ENCODE results near the gene AP3B1.

AP3B1 gene

GRCh38 chr5:77983482-77984199 lies 310.9 kb downstream of the AP3B1 start:
- in situ Hi-C loops (cut with MboI; ENCODE audit: low sequenced_read_pairs) = no loop called here

DNA sequence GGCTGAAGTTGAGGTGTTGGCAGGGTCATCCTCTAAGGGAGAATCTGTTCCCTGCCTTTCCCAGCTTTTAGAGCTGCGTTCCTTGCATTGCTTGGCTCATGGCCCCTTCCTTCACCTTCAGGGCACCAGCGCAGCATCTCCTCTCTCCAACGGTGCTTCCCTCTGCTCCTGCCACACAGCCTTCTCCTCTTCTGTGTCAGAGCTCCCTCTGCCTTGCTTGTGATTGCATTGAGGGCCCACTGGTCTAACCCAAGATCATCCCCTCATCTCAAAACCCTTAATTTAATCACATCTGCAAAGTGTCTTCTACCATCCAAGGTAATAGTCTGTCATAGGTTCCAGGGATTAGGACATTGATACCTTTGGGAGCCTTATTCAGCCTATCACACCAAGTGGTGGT lies 312.7 kb downstream of the AP3B1 start:
- in situ Hi-C loops (cut with MboI; ENCODE audit: low sequenced_read_pairs) = no loop called here

- in situ Hi-C loops (cut with MboI; ENCODE audit: low sequenced_read_pairs) = no loop called here
These were observed 319.9 kb downstream of the AP3B1 start for GRCh38 chr5:77974576-77974975.

DNA sequence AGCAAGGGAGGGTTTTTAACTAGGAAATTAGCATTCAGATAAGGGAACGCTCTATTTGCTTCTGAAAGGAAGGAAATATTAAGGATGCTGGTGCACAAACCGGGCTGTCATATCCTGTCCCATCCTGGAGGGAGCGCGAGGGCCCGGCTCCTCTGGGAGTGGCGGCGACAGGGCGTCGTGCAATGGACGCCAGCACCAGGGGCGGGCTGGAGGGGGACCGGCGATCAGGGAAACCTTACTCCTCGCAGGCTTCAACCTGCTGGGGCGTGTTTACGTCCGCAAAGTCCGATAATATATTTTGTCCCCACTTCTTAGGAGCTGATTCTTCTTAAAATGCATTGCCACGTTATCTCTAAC lies 321.3 kb downstream of the AP3B1 start:
- in situ Hi-C loops (cut with MboI; ENCODE audit: low sequenced_read_pairs) = no loop called here

GRCh38 chr5:77972469-77973252 lies 321.8 kb downstream of the AP3B1 start:
- in situ Hi-C loops (cut with MboI; ENCODE audit: low sequenced_read_pairs) = no loop called here

- in situ Hi-C loops (cut with MboI; ENCODE audit: low sequenced_read_pairs) = no loop called here
These were observed 322.6 kb downstream of the AP3B1 start for GRCh38 chr5:77971776-77972468.

DNA sequence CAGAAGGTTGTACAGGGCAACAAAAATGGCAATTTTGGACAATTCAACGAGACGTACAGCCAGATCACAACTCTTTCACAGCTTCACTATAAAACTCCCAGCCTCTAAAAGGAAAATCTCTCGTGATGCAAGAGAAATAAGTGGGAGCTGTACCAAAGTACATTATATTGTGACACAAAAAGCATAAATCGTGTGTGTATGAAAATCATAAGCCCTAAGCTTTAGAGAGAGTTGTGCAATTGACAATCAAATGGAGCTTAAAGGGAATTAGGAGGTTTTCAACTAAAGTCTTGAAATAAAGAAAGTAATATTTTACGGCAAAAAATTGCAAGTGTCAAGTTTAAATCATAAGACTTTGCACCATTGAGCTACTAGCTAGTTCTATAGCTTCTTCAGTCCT lies 323.6 kb downstream of the AP3B1 start:
- in situ Hi-C loops (cut with MboI; ENCODE audit: low sequenced_read_pairs) = no loop called here

DNA sequence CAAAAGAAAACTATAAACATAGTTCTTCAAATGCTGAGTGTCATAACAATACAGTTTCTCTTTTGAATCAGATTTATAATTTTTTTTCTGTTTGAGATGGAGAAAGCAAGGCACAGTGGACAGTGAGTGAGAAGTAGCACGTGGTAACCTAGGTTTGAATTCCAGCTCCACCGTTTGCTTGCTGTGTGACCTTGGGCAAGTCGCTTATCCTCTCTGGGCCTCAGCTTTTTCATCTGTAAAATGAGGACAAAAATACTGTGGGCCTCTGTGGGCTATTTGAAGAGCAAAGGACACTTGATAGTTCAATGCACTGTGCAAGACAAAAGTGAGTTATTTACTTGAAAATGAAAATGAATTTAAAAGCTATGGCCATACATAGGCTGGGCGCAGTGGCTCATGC lies 330.7 kb downstream of the AP3B1 start:
- in situ Hi-C loops (cut with MboI; ENCODE audit: low sequenced_read_pairs) = no loop called here

DNA sequence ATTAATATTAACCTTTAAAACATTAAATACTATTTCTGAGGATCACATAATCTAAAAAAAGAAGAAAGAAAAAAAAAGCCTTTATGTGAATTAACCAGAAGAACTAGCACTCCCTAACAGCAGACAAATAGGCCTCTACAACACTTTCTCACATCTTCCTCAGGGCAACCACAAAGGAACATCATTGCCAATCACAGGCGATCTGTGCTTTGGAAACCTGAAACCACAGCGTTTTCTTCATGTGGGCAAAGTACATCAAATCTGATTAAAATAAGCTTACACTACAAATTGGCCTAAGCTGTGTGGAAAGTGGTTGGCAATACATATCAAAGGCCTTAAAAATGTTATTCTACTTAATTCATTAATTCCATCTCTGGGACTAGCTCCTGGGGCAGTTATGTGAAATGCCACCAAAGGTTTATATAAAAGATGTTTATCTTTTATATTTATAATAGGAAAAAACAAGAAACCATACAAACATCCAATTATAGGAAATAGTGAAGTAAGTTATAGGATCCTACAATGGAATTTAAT lies 333.6 kb downstream of the AP3B1 start:
- in situ Hi-C loops (cut with MboI; ENCODE audit: low sequenced_read_pairs) = no loop called here

DNA sequence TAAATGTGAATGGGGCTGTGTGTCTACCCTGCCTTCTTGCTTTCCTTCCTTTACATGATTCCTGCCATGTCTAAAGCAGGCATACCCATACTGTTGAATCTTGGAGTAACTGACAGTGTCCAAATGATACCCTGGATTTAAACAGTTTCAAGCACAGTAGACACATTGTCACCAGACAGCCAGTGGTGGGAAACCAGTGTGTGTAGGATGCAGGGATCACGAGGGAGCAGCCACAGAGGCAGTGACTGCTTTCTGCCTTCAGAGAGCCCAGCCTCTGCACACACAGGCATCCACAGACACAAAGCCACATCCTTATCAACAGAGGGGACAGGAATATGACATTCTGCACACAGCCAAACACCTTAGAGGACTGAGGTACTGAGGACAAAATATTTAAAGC lies 334.2 kb downstream of the AP3B1 start:
- in situ Hi-C loops (cut with MboI; ENCODE audit: low sequenced_read_pairs) = no loop called here

DNA sequence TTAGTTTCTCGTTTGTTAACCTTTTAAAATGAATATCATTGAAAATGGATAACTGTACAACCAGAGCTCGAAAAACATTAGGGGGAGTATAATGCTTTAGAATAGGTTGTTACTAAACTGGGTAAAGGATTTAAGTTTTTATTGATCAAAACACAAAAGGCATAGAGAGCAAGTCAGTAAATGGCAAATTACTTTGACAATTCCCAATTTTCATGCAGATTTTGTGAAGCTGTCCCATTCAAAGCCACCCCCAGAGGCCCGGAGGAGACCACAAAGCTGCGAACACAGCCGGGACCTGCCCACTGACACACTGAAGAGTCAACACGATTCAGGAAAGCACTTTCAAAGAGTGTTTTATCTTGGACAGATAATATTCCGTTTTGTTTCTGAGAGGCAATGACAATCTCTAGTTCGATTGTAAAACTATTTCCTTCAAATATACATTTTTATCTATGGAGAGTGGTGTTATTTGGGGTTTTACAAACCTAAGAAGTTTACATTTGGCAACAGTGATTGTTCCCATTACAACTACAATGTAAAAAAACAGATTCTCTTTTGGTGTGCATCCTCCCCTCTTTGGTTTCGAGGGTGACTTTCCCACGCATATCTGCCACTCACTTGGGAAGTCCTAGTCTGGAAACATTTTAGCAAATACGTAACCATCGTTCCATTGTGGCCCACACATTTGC lies 335.7 kb downstream of the AP3B1 start:
- in situ Hi-C loops (cut with MboI; ENCODE audit: low sequenced_read_pairs) = no loop called here

DNA sequence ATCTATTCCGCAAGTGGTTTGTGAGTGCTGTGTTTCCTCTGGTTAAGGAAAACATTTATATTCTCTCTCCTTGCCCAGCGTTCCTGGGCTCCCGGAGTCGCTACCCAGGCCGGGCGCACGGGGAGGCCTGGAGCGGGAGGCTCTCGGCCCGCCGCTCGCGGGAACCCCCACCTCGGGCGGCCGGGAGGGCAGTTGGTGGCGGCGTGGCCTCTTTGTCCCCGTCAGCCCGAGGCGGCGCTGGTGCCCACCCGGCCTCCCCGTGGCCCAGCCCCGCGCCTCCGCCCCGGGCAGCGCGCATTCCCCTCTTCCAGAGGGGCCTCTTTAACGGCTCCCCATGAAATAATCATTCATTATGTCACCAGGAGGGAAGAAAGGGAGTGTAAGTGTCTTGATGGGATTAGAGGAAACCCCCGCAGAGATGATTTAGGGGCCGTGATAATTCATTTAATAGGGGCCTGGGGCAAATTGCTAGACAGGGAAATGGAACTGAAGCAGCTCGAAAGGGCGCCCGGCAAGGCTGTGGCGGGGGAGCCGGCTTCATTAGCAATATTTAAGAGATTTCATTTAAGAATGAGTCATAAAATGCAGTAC lies 336.5 kb downstream of the AP3B1 start:
- in situ Hi-C loops (cut with MboI; ENCODE audit: low sequenced_read_pairs) = no loop called here

DNA sequence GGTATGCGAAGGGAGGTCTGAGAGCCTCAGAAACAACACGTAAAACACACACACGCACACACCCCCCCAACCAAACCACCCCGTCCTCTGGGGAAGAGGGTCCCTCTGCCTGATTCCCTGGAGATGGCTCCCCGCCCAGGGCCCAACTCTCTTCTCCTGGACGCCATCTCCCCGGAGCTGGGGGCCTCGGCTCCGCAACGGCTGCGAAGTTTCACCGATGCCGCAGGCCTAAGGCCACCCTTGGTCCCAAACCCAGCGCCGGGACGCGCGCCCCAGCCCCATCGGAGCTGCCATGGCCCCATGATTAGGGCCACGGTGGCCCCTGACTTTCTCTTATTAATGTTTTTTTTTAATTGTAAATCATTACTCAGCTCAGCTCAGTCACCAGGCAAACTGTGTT lies 337.0 kb downstream of the AP3B1 start:
- in situ Hi-C loops (cut with MboI; ENCODE audit: low sequenced_read_pairs) = no loop called here

DNA sequence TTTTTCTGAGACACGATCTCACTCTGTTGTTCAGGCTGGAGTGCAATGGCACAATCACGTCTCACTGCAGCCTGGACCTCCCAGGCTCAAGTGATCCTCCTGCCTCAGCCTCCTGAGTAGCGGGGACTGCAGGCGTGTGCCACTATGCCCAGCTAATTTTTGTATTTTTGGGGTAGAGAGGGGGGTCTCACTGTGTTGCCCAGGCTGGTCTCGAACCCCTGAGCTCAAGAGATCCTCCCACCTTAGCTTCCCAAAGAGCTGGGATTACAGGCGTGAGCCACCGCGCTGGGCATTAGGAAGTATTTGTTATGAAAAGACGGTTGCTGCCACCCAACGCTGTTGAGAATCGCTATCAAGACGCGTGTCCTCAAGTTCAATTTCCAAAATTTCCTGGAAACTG lies 337.4 kb downstream of the AP3B1 start:
- in situ Hi-C loops (cut with MboI; ENCODE audit: low sequenced_read_pairs) = no loop called here

DNA sequence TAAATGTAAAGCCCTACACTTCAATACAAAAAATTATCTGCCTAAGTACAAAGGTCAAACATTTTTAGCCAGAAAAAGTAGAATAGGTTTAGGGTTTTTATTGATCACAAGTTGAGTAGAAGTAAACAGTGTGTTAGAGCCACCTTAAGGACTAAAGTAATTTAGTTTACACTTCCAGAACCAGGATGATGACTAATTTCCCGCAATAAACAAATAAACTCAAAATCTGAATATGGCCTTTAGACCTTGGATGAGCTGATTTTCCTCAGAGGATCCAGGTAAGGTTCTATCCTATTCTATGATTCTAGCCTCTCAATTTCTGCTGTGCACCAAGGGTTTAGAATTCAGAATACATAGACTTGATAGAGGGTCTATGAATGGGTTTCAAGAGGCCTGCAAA lies 338.9 kb downstream of the AP3B1 start:
- in situ Hi-C loops (cut with MboI; ENCODE audit: low sequenced_read_pairs) = no loop called here

DNA sequence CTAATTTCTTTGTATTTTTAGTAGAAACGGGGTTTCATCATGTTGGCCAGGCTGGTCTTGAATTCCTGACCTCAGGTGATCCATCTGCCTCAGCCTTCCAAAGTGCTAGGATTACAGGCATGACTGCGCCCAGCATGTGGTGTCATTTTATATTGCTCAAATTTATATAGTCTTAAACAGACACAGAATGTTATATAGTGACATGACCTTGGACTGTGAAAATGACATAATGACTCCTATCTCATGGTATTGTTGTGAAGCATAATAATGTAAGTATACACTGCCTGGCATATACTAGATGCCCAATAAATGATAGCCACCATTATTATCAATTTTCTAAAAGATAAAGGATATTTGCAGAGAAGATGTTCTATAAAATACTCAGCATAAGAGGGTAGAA lies 341.1 kb downstream of the AP3B1 start:
- in situ Hi-C loops (cut with MboI; ENCODE audit: low sequenced_read_pairs) = no loop called here

DNA sequence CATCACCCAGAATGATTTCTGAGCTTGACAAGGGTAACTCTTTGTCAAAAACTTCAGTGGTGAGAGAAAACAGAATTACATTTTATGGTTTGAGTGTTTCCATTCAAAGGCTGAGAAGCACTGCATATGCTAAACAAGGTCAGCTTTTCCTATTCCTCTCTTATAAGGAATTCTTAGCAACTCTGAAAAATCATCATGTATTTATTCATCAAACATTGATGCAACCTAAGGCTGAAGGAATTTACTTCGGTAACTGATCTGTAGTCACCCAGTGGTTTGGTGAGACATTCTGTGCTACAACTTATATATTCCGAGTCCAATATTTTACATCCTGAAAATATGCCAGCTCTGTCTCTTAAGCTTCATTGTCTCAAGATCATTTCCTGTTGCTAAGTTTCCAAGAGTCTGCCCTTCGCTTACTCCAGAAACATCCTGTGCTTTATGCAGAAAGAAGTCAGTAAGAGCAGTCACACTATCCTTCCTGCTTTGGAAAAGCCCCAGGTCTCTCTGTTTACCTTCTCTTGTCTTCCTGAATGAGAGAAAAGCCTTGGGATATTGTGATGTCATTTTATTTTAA lies 341.8 kb downstream of the AP3B1 start:
- in situ Hi-C loops (cut with MboI; ENCODE audit: low sequenced_read_pairs) = no loop called here

All from HL-60/S4 (cell line).